T-cell (primary cell): ENCODE data around the gene MBP. TPM values are rescaled to one million over a fixed set of nuclear protein-coding genes. Genes with fewer than 3 reads are reported as not detected.

ENCODE experiments used
- ATAC-seq, 4 experiments: fragments of 200-7000 bp in 3 of 4; fragments of 150-1000 bp in 1 of 4; cut with Tn5 transposase; replicated peaks in 1 of 4; 1 replicate in 3 of 4; 2 replicates in 1 of 4; pipeline ENCODE4 v1.10.0; 2021; ENCODE audit warnings: moderate library complexity in 3 of 4, mild to moderate bottlenecking in 2 of 4, moderate number of reproducible peaks in 1 of 4
- CTCF ChIA-PET, 2 donors: fragments of 300-600 bp; sonication (Branson Sonifier 250); formaldehyde crosslinking; loops; one replicate each; lab custom pipeline; 2022; ENCODE audit warnings: antibody characterized with exemption in 2 of 2; lab: Charles Lee
- POLR2A ChIA-PET, 2 donors: fragments of 300-600 bp; sonication (Branson Sonifier 250); formaldehyde crosslinking; loops; one replicate each; lab custom pipeline; 2022; ENCODE audit warnings: antibody characterized with exemption in 2 of 2; lab: Charles Lee
- DNase-seq, 35 experiments: peaks; one replicate each; pipeline versions ENCODE4 v3.0.0 to v3.0.0-alpha.2; 2013 to 2023
- H3K27ac ChIP-seq: one replicate; pipeline ENCODE4 v1.5.1; 2013; ENCODE audit warnings: low read length
- H3K27me3 ChIP-seq, 2 experiments: replicated peaks in 1 of 2; 1 replicate in 1 of 2; 2 replicates in 1 of 2; pipeline versions ENCODE4 v1.6.1 to v1.7.0; 2013; ENCODE audit warnings: low read length in 1 of 2, mixed read lengths in 1 of 2; ENCODE audit not compliant: control insufficient read depth in 2 of 2, insufficient read depth in 2 of 2; ENCODE audit errors: extremely low read depth in 1 of 2
- H3K36me3 ChIP-seq, 2 donors: 1 replicate in 1 of 2; 2 replicates in 1 of 2; pipeline versions ENCODE4 v1.6.1 to v1.7.0; 2013; ENCODE audit warnings: low read length in 1 of 2; ENCODE audit not compliant: control insufficient read depth in 2 of 2, insufficient read depth in 1 of 2; ENCODE audit errors: extremely low read depth in 1 of 2
- H3K4me1 ChIP-seq, 2 experiments: 1 replicate in 1 of 2; 2 replicates in 1 of 2; pipeline versions ENCODE4 v1.6.1 to v1.7.0; 2013; ENCODE audit warnings: low read length in 2 of 2, mixed read lengths in 1 of 2; ENCODE audit not compliant: insufficient read depth in 2 of 2, control insufficient read depth in 1 of 2; ENCODE audit errors: extremely low read depth in 1 of 2
- H3K4me3 ChIP-seq, 2 donors: 1 replicate in 1 of 2; 2 replicates in 1 of 2; pipeline versions ENCODE4 v1.5.1 to v1.7.0; 2013; ENCODE audit warnings: mild to moderate bottlenecking in 2 of 2, low read length in 1 of 2, moderate library complexity in 1 of 2; ENCODE audit not compliant: control insufficient read depth in 1 of 2; ENCODE audit errors: extremely low read depth in 1 of 2
- H3K9me3 ChIP-seq: 2 replicates; pipeline ENCODE4 v1.7.0; 2013
- H3K27ac Mint-ChIP-seq, 2 donors: one replicate each; pipeline ENCODE4 v1.8.0; 2020 to 2021; ENCODE audit warnings: mild to moderate bottlenecking in 2 of 2, mixed read lengths in 2 of 2
- H3K27me3 Mint-ChIP-seq, 2 donors: one replicate each; pipeline ENCODE4 v1.8.0; 2021 to 2022; ENCODE audit warnings: mixed read lengths in 2 of 2
- H3K36me3 Mint-ChIP-seq: one replicate; pipeline ENCODE4 v1.8.0; 2021; ENCODE audit warnings: mixed read lengths
- H3K4me1 Mint-ChIP-seq, 3 donors: one replicate each; pipeline ENCODE4 v1.8.0; 2020 to 2022; ENCODE audit warnings: mixed read lengths in 3 of 3, mild to moderate bottlenecking in 1 of 3
- H3K4me3 Mint-ChIP-seq, 3 donors: one replicate each; pipeline ENCODE4 v1.8.0; 2020 to 2022; ENCODE audit warnings: mild to moderate bottlenecking in 3 of 3, mixed read lengths in 3 of 3, moderate library complexity in 3 of 3
- H3K9me3 Mint-ChIP-seq, 3 donors: one replicate each; pipeline ENCODE4 v1.8.0; 2020 to 2022; ENCODE audit warnings: mixed read lengths in 3 of 3
- WGBS: methylation state at CpG from one replicate; pipeline ENCODE4 v1.1.5; 2013; ENCODE audit warnings: missing lambda C conversion rate; ENCODE audit not compliant: insufficient coverage; 5-methylcytosine and 5-hydroxymethylcytosine counted together
- total RNA-seq, 35 experiments: library from RNA in 6 of 35; stranded (reverse) in 6 of 35; fragments of 120-200 nt in 1 of 35; gene quantifications; one replicate each; pipeline versions ENCODE4 v1.2.1 to v1.2.4 and lab custom pipeline; 2013 to 2026

The MBP gene
- total RNA-seq, 5 donors from 2014 or later (not counting 1 experiment from before 2014, with no cell fraction given) = 114 to 185 (median 152) TPM

DNA sequence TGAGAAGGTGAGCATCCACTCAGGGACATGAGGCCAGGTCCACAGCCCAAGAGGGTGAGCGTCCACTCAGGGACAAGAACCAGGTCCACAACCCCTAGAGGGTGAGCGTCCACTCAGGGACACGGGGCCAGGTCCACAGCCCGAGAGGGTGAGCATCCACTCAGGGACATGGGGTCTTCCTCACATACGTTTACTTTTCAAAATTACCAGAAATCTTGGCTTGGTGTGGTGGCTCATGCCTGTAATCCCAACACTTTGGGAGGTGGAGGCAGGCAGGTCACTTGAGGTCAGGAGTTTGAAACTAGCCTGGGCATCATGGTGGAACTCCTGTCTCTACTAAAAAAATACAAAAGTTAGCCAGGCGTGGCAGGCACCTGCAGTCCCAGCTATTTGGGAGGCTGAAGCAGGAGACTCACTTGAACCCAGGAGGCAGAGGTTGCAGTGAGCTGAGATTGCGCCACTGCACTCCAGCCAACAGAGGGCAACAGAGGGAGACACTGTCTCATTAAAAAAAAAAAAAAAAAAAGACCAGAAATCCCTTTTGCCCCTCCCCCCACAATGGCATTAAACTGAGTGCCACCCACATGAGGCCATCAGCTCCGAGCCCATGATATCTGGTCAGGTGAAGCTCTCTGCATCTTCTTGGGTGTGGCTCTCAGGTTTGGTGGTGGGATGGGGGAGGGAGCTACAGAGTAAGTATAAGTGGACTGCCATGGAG lies 9.0 kb upstream of the MBP start:
- peaks cover 10 to 41% of the 10 kb centered on the region in 2 experiments for H3K4me1 ChIP-seq
- POLR2A ChIA-PET = interaction anchor here (0.6 to 1.2 kb wide), 3 partner anchors 11 to 356 kb away, joined by 4 to 6 read pairs (median 6); no protein-coding TSS in a partner anchor

DNA sequence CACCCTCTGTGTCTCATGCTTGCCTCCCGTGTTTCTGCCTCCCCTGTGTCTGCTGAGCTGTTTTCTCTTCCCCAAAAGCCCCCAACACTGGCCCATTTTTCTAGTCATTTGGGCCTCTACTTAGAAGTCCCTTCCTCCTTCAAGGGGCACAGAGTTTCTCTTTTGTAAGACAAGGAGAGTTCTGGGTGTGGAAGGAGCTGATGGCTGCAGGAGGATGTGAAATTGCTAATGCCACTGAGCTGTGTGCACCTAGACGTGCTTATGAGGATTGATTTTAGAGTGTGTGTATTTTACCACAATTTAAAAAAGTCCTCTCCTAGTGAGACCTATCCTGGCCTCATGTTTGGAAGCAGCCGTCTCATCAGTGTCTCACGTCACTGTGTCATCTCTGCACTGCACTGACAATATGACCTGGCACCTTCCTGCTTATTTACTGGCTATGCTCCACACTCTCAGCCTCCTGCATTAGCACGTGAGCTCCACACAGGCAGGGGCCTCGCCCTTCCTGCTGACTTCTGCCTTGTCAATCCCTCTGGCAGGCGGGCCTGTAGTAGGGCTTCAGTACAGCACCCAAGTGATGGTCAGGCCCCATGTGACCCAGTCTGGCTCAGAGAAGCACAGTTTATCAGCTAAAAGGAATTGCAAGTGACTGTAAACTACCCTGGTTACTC lies 8.0 kb upstream of the MBP start:
- Mint-ChIP-seq H3K4me3 (peak overlapping the region in 1 of 3 donors; percentile 18), H3K27ac (peak overlapping the region; percentile 82 to 92), H3K36me3 (peaks cover 13% of the 10 kb centered on the region), H3K4me1 (peaks cover 37 to 51% (median 41%) of the 10 kb centered on the region in 3 donors), H3K9me3 (peaks cover 5 to 21% (median 10%) of the 10 kb centered on the region in 3 donors), H3K27me3 (no peaks in the 10 kb centered on the region)
- ChIA-PET CTCF (interaction anchor here (0.6 to 1.4 kb wide), 7 partner anchors 10 to 547 kb away, joined by 3 to 6 read pairs (median 3); no protein-coding TSS in a partner anchor), POLR2A (interaction anchor here in 1 of 2 donors (1.2 kb wide), 1 partner anchor 10 kb away, joined by 4 read pairs; no protein-coding TSS in a partner anchor)
- Histone ChIP-seq H3K4me1 (peaks cover 10 to 37% of the 10 kb centered on the region in 2 experiments), H3K4me3 (no peak overlapping the region), H3K36me3 (no peaks in the 10 kb centered on the region), H3K27ac (peak overlapping the region; percentile 31), H3K9me3 (no peaks in the 10 kb centered on the region), H3K27me3 (no peaks in the 10 kb centered on the region)
- ATAC-seq (peak; percentile 96 to 99 (median 98)), DNase-seq (peak in 31 of 35 experiments; percentile 26 to 74 (median 44))
- WGBS = 33% methylated on average over 5 of the region's 7 CpGs

More for the DNA sequence above, 9.0 kb upstream of the MBP start:
- Mint-ChIP-seq H3K4me1 (peaks cover 47 to 60% (median 47%) of the 10 kb centered on the region in 3 donors), H3K9me3 (peaks cover 5 to 21% (median 10%) of the 10 kb centered on the region in 3 donors), H3K36me3 (peaks cover 13% of the 10 kb centered on the region), H3K27ac (peak overlapping the region; percentile 82 to 92), H3K4me3 (peak overlapping the region in 1 of 3 donors; percentile 18), H3K27me3 (no peaks in the 10 kb centered on the region)
- WGBS = 100% methylated on average over 1 of the region's 8 CpGs
- H3K9me3 ChIP-seq = no peaks in the 10 kb centered on the region
- H3K27me3 ChIP-seq = no peaks in the 10 kb centered on the region
- CTCF ChIA-PET = interaction anchor here (0.6 to 1.4 kb wide), 4 partner anchors 20 to 69 kb away, joined by 3 to 5 read pairs (median 4); no protein-coding TSS in a partner anchor
- ATAC-seq = no peak
- H3K36me3 ChIP-seq = no peaks in the 10 kb centered on the region
- no peak overlapping the region for H3K27ac ChIP-seq
- H3K4me3 ChIP-seq = no peak overlapping the region
- DNase-seq = peak in 1 of 35 experiments; percentile 31

DNA sequence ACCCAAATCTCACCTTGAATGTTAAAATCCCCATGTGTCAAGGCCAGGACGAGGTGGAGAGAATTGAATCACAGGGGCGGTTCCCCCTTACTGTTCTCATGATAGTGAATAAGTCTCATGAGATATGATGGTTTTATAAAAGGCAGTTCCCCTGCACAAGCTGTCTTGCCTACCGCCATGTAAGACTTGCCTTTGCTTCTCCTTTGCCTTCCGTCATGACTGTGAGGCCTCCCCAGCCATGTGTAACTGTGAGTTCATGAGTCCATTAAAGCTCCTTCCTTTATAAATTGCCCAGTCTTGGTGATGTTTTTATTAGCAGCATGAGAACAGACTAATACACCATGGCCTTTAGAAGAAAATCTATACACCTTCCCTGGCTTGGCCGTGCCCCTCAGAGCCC lies 7.4 kb upstream of the MBP start:
- WGBS = 100% methylated on average over 1 of the region's 5 CpGs
- H3K9me3 ChIP-seq = no peaks in the 10 kb centered on the region
- DNase-seq (no peak), ATAC-seq (no peak)
- Mint-ChIP-seq H3K27ac (peak overlapping the region; percentile 82 to 92), H3K4me1 (peaks cover 32 to 48% (median 40%) of the 10 kb centered on the region in 3 donors), H3K36me3 (peaks cover 13% of the 10 kb centered on the region), H3K4me3 (peak overlapping the region in 1 of 3 donors; percentile 18), H3K9me3 (peaks cover 5 to 21% (median 10%) of the 10 kb centered on the region in 3 donors), H3K27me3 (no peaks in the 10 kb centered on the region)
- H3K4me1 ChIP-seq = peaks cover 10 to 37% of the 10 kb centered on the region in 2 experiments
- no peak overlapping the region for H3K4me3 ChIP-seq
- POLR2A ChIA-PET = interaction anchor here in 1 of 2 donors (1.2 kb wide), 1 partner anchor 9 kb away, joined by 4 read pairs; no protein-coding TSS in a partner anchor
- H3K36me3 ChIP-seq = no peaks in the 10 kb centered on the region
- H3K27ac ChIP-seq = peak overlapping the region; percentile 31
- CTCF ChIA-PET = interaction anchor here (0.7 to 1.4 kb wide), 4 partner anchors 67 to 141 kb away, joined by 3 to 5 read pairs (median 4); no protein-coding TSS in a partner anchor
- no peaks in the 10 kb centered on the region for H3K27me3 ChIP-seq

DNA sequence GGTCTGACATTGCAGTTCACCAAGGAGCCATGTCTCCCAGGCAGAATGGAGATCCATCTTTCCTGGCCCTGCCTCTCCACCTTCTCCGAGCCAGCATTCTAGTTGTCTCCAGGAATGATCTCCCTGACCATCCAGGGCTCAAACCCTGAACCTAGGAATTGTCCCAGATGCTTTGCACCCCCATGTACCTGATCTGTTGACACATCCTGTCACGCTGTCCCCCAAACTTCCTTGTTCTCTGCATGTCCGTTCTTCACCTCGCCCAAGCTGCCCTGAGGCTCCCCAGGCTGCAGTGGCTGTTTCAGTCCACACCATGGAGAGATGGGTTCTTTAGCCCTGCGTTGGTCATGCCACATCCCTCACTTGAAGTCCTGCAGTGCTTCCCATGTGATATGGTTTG lies 7.0 kb upstream of the MBP start:
- Histone ChIP-seq H3K27me3 (no peaks in the 10 kb centered on the region), H3K27ac (no peak overlapping the region), H3K4me1 (peaks cover 12 to 34% of the 10 kb centered on the region in 2 experiments), H3K4me3 (no peak overlapping the region), H3K36me3 (no peaks in the 10 kb centered on the region), H3K9me3 (no peaks in the 10 kb centered on the region)
- POLR2A ChIA-PET = no interaction called here
- Mint-ChIP-seq H3K27me3 (no peaks in the 10 kb centered on the region), H3K36me3 (peaks cover 13% of the 10 kb centered on the region), H3K9me3 (peaks cover 5 to 18% (median 10%) of the 10 kb centered on the region in 3 donors), H3K4me3 (no peak overlapping the region), H3K27ac (peak overlapping the region; percentile 82 to 92), H3K4me1 (peaks cover 32 to 46% (median 39%) of the 10 kb centered on the region in 3 donors)
- DNase-seq (no peak), ATAC-seq (no peak)
- CTCF ChIA-PET = interaction anchor here in 1 of 2 donors (1.2 to 1.4 kb wide), 2 partner anchors 67 to 140 kb away, joined by 5 read pairs; no protein-coding TSS in a partner anchor
- 97% methylated on average over 5 of the region's 5 CpGs for WGBS

- POLR2A ChIA-PET = interaction anchor here (0.6 to 0.9 kb wide), 4 partner anchors 8 to 84 kb away, joined by 3 to 7 read pairs (median 6); no protein-coding TSS in a partner anchor
Observed at GRCh38 chr18:77138270-77138669, 5.7 kb upstream of the MBP start.

More at GRCh38 chr18:77138270-77138669, 5.7 kb upstream of the MBP start:
- Histone ChIP-seq H3K36me3 (no peaks in the 10 kb centered on the region), H3K9me3 (no peaks in the 10 kb centered on the region), H3K4me3 (no peak overlapping the region), H3K27me3 (no peaks in the 10 kb centered on the region), H3K4me1 (peaks cover 21 to 42% of the 10 kb centered on the region in 2 experiments), H3K27ac (no peak overlapping the region)
- H3K36me3 Mint-ChIP-seq = peaks cover 9% of the 10 kb centered on the region
- no peaks in the 10 kb centered on the region for H3K27me3 Mint-ChIP-seq
- H3K27ac Mint-ChIP-seq = no peak overlapping the region
- 98% methylated on average over 7 of the region's 10 CpGs for WGBS
- DNase-seq (no peak), ATAC-seq (no peak)
- H3K4me1 Mint-ChIP-seq = peaks cover 44 to 50% (median 46%) of the 10 kb centered on the region in 3 donors
- CTCF ChIA-PET = interaction anchor here (0.6 kb wide), 4 partner anchors 12 to 233 kb away, joined by 3 to 5 read pairs (median 3); no protein-coding TSS in a partner anchor
- peaks cover 0 to 11% (median 6%) of the 10 kb centered on the region in 3 donors for H3K9me3 Mint-ChIP-seq
- no peak overlapping the region for H3K4me3 Mint-ChIP-seq
